Measurements from ENCODE around the gene IPO4. TPM values are rescaled to one million over a fixed set of nuclear protein-coding genes. Genes with fewer than 3 reads are reported as not detected.

Gene IPO4
- total and polyA plus RNA-seq, 2 of the 13 experiments (the other 11 are each of a cell fraction or from before 2014, with no cell fraction given): 39.0 to 179 TPM

DNA sequence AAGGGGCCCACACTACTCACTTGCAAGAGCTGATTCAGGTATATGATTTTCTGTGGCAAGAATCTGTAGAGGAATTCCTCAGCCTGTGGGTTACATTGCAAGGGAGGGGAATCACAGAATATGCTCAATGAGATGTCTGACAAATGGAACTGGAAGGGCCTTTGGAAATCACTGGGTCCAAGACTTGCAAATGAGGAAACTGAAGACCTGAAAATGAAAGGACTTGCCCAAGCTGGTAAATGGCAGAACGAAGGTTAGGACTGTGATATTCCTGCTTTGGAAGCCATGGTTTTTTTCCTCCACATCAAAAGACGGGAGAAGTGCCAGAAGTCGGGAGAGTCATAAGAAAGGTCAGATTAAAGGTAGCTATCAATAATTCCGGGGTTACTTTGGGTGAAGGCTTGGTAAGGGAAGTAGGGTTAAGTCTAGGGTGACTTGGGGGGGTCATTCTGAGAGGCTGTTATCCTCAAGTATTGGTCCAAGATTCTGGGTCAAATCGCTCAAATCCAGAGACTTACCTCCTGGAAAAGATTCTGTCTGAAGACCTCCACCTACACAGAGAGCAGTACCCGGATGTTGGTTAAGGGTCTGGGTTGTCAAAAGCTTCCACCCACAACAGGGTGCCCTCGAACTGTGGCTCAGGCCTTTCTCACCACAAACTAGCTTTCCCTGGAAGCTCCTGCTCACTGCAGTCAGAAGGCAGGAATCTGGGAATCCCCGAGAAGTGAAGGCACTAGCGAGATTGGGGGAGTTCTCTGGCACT lies 42.7 kb downstream of the IPO4 start (continued):
- TF ChIP-seq, protein P1, sequence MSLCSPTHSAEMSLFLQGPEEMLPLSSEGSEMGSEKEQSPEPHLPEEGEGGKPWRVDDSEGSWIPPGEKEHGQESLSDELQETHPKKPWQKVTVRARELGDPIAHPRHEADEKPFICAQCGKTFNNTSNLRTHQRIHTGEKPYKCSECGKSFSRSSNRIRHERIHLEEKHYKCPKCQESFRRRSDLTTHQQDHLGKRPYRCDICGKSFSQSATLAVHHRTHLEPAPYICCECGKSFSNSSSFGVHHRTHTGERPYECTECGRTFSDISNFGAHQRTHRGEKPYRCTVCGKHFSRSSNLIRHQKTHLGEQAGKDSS (CRISPR knock-in tag; IDR thresholded peaks at IDR 0.05; ENCODE audit: borderline replicate concordance, low read depth): 0 out of 2 replicates have a peak, but pooled peaks have one; percentile 16
- peak; percentile 64; the same call in 1 of the 2 replicates for TF ChIP-seq ZNF354B (CRISPR knock-in tag; IDR thresholded peaks at IDR 0.05)
- 0 out of 2 replicates have a peak, but pooled peaks have one; percentile 62 for TF ChIP-seq ZNF550 (CRISPR knock-in tag; IDR thresholded peaks at IDR 0.05; ENCODE audit: borderline replicate concordance)
- 0 out of 2 replicates have a peak, but pooled peaks have one; percentile 48 for TF ChIP-seq ZNF33B (CRISPR knock-in tag; IDR thresholded peaks at IDR 0.05)
- peak; percentile 73; the same call in 1 of the 2 replicates for TF ChIP-seq ZNF34 (CRISPR knock-in tag; IDR thresholded peaks at IDR 0.05; ENCODE audit: borderline replicate concordance)
- TF ChIP-seq GZF1 (CRISPR knock-in tag; IDR thresholded peaks at IDR 0.05): 0 out of 2 replicates have a peak, but pooled peaks have one; percentile 5
- TF ChIP-seq, protein P2, sequence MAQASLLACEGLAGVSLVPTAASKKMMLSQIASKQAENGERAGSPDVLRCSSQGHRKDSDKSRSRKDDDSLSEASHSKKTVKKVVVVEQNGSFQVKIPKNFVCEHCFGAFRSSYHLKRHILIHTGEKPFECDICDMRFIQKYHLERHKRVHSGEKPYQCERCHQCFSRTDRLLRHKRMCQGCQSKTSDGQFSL (CRISPR knock-in tag; IDR thresholded peaks at IDR 0.05): no peak
- TF ChIP-seq, protein P3, sequence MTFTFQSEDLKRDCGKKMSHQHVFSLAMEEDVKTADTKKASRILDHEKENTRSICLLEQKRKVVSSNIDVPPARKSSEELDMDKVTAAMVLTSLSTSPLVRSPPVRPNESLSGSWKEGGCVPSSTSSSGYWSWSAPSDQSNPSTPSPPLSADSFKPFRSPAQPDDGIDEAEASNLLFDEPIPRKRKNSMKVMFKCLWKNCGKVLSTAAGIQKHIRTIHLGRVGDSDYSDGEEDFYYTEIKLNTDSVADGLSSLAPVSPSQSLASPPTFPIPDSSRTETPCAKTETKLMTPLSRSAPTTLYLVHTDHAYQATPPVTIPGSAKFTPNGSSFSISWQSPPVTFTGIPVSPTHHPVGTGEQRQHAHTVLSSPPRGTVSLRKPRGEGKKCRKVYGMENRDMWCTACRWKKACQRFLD (CRISPR knock-in tag; IDR thresholded peaks at IDR 0.05; ENCODE audit: borderline replicate concordance): 0 out of 2 replicates have a peak, but pooled peaks have one; percentile 1

Data from HepG2 (cell line).